GM12878 (cell line): ENCODE results near the gene NAGA. TPM values are rescaled to one million over a fixed set of nuclear protein-coding genes. Genes with fewer than 3 reads are reported as not detected.

Source experiments
- ATAC-seq: fragments of 200-7000 bp; cut with Tn5 transposase; 3 replicates; pipeline ENCODE4 v1.9.1; 2020; ENCODE audit warnings: mild to moderate bottlenecking, moderate library complexity
- BruUV-seq: library from RNA; stranded (reverse); fragments of 400-500 nt; replicated peaks from 2 replicates; lab custom pipeline; 2021; lab: Mats Ljungman, UMichigan
- CTCF ChIA-PET: fragments of 300-600 bp; sonication (Branson Sonifier 250); formaldehyde crosslinking; extraction: SDS; loops from one replicate; lab custom pipeline; 2021; ENCODE audit warnings: inconsistent platforms; lab: Yijun Ruan, JAX
- POLR2A ChIA-PET: fragments of 350-600 bp; formaldehyde crosslinking; extraction: SDS; loops from one replicate; lab custom pipeline; 2021; ENCODE audit warnings: inconsistent platforms; lab: Charles Lee
- RAD21 ChIA-PET: fragments of 300-600 bp; sonication (Branson Sonifier 250); formaldehyde crosslinking; loops from one replicate; lab custom pipeline; 2023; ENCODE audit warnings: antibody characterized with exemption; ENCODE audit not compliant: unreplicated experiment; lab: Charles Lee
- SMC1A ChIA-PET: fragments of 300-600 bp; sonication (Branson Sonifier 250); formaldehyde crosslinking; loops from one replicate; lab custom pipeline; 2023; ENCODE audit not compliant: unreplicated experiment, uncharacterized antibody; lab: Charles Lee
- DNase-seq: peaks from one replicate; pipeline ENCODE4 v3.0.0-alpha.2; 2011; ENCODE audit warnings: low read depth, low spot score
- FAIRE-seq: peaks from 3 replicates; lab custom pipeline; 2011; peaks lifted over from hg19 to GRCh38; lab: Jason Lieb, UNC
- H2AFZ ChIP-seq: 2 replicates; pipeline ENCODE4 v1.6.0; 2011; ENCODE audit warnings: low read depth, low read length, control low read depth; ENCODE audit not compliant: control insufficient read depth
- H3K27ac ChIP-seq: 2 replicates; pipeline ENCODE4 v1.5.1; 2011; ENCODE audit warnings: control low read depth; ENCODE audit not compliant: control insufficient read depth, insufficient read depth
- H3K27me3 ChIP-seq, 2 experiments: replicated peaks in 1 of 2; 2 replicates each; pipeline versions ENCODE4 v1.6.0 to v1.6.1; 2011; ENCODE audit warnings: low read length in 1 of 2; ENCODE audit not compliant: control insufficient read depth in 2 of 2, insufficient read depth in 2 of 2
- H3K36me3 ChIP-seq, 2 experiments: 2 replicates each; pipeline ENCODE4 v1.5.1; 2011; ENCODE audit warnings: low read length in 1 of 2; ENCODE audit not compliant: control insufficient read depth in 2 of 2, insufficient read depth in 2 of 2
- H3K4me1 ChIP-seq: 2 replicates; pipeline ENCODE4 v1.6.1; 2011; ENCODE audit warnings: mild to moderate bottlenecking, low read length, moderate library complexity, mixed read lengths; ENCODE audit not compliant: control insufficient read depth, insufficient read depth
- H3K4me2 ChIP-seq: 2 replicates; pipeline ENCODE4 v1.6.0; 2011; ENCODE audit warnings: control low read depth; ENCODE audit not compliant: control insufficient read depth, insufficient read depth
- H3K4me3 ChIP-seq: fragments of 200-600 bp; sonication (generic); 2 replicates; pipeline ENCODE4 v1.5.1; 2016
- H3K79me2 ChIP-seq: 2 replicates; pipeline ENCODE4 v1.6.0; 2011; ENCODE audit warnings: low read length; ENCODE audit not compliant: control insufficient read depth, insufficient read depth
- H3K9ac ChIP-seq: 2 replicates; pipeline ENCODE4 v1.8.0; 2011; ENCODE audit warnings: low read length, control low read depth, mixed read lengths; ENCODE audit not compliant: control insufficient read depth, insufficient read depth
- H3K9me3 ChIP-seq: replicated peaks from 3 replicates; pipeline ENCODE4 v1.5.1; 2011; ENCODE audit warnings: mild to moderate bottlenecking, low read length; ENCODE audit not compliant: control insufficient read depth, insufficient read depth
- H4K20me1 ChIP-seq: 2 replicates; pipeline ENCODE4 v1.6.0; 2011; ENCODE audit not compliant: control insufficient read depth, insufficient read depth
- CBX5 ChIP-seq: sonication (generic); IDR thresholded peaks from 2 replicates; pipeline ENCODE4 v1.6.1; 2016; ENCODE audit warnings: low read depth, moderate library complexity, mild to moderate bottlenecking, inconsistent platforms
- CUX1 ChIP-seq: IDR thresholded peaks from 2 replicates; pipeline ENCODE4 v1.6.1; 2012; ENCODE audit warnings: improper control_type of control experiment, low read depth, low read length; ENCODE audit not compliant: insufficient replicate concordance
- NFXL1 ChIP-seq: fragments of 450-650 bp; IDR thresholded peaks from 2 replicates; pipeline ENCODE4 v1.6.1; 2017; ENCODE audit warnings: antibody characterized with exemption, mild to moderate bottlenecking, borderline replicate concordance
- NKRF ChIP-seq: fragments of 450-650 bp; conservative IDR thresholded peaks from 2 replicates; pipeline ENCODE4 v1.6.1; 2017; ENCODE audit warnings: mild to moderate bottlenecking, moderate library complexity
- PAX5 ChIP-seq: IDR thresholded peaks from 2 replicates; pipeline ENCODE4 v1.6.1; 2011; ENCODE audit warnings: low read depth, low read length, borderline replicate concordance
- RBBP5 ChIP-seq: fragments of 200-600 bp; sonication (generic); conservative IDR thresholded peaks from 2 replicates; pipeline ENCODE4 v1.6.1; 2016
- SIN3A ChIP-seq: IDR thresholded peaks from 2 replicates; pipeline ENCODE4 v1.6.1; 2012; ENCODE audit warnings: low read depth, low read length, improper control_type of control experiment
- SKIL ChIP-seq: fragments of 450-650 bp; IDR thresholded peaks from 2 replicates; pipeline ENCODE4 v1.6.1; 2017; ENCODE audit warnings: mild to moderate bottlenecking, low read depth, inconsistent platforms; ENCODE audit not compliant: poor library complexity, severe bottlenecking
- ZNF592 ChIP-seq: fragments of 450-650 bp; IDR thresholded peaks from 2 replicates; pipeline ENCODE4 v1.6.1; 2017; ENCODE audit warnings: mild to moderate bottlenecking, moderate library complexity
- WGBS: methylation state at CpG from one replicate; pipeline ENCODE4 v1.1.6; 2016; ENCODE audit warnings: low lambda C conversion rate; ENCODE audit not compliant: insufficient replicate concordance, insufficient coverage; ENCODE audit errors: missing lambda C conversion rate; 5-methylcytosine and 5-hydroxymethylcytosine counted together
- in situ Hi-C: fragments of 300-500 bp; cut with MboI; formaldehyde crosslinking; loops from 9 replicates; pipeline ENCODE4 v1.14.3; 2018; ENCODE audit warnings: mixed read lengths
- intact Hi-C: fragments of 100-400 bp; cut with micrococcal nuclease; formaldehyde crosslinking; loops from one replicate; pipeline ENCODE4 v1.14.2; 2022; ENCODE audit not compliant: unreplicated experiment
- polyA plus RNA-seq, 11 experiments: library from polyadenylated mRNA; depleted of rRNA in 4 of 11; unstranded in 6 of 11; stranded (reverse) in 5 of 11; fragments of >200 nt; fragmentation: Nextera tagmentation in 4 of 11; fragmentation: Illumina TruSeq in 1 of 11; extraction: Ambion mirVana in 4 of 11; extraction: Trizol in 1 of 11; gene quantifications; 1 replicate in 1 of 11; 2 replicates in 10 of 11; pipeline versions ENCODE4 v1.2.1 to v1.2.3, GENCODE V29; 2011 to 2016; ENCODE audit warnings: inconsistent platforms in 2 of 11, missing spikeins in 2 of 11, low read depth in 1 of 11
- total RNA-seq, 4 experiments: library from RNA; depleted of rRNA in 3 of 4; stranded (reverse); fragments of >200 nt in 3 of 4; fragmentation: Illumina TruSeq in 1 of 4; extraction: Trizol in 1 of 4; gene quantifications; 2 replicates each; pipeline versions ENCODE4 v1.2.1 to v1.2.3, GENCODE V29; 2013 to 2021

Gene NAGA
- total and polyA plus RNA-seq, 10 of the 15 experiments (the other 5 are each of a cell fraction or from before 2014, with no cell fraction given), result 9.3 to 46.0 (median 33.2) TPM

GRCh38 chr22:42080287-42080686, 9.7 kb upstream of the NAGA start:
- intact Hi-C loops (no loop called here), in situ Hi-C loops (no loop called here)
- H3K27ac ChIP-seq, result peak overlapping the region; percentile 90
- no peaks in the 10 kb centered on the region for H4K20me1 ChIP-seq
- ChIA-PET SMC1A (interaction anchor here (0.6 to 3.5 kb wide), 8 partner anchors 9 to 606 kb away, joined by 3 to 29 read pairs (median 3); partner anchors contain the start of genes NAGA and NDUFA6), RAD21 (interaction anchor here (0.7 to 3.3 kb wide), 7 partner anchors 9 to 363 kb away, joined by 3 to 32 read pairs (median 4); partner anchors contain the start of gene NDUFA6), CTCF (interaction anchor here (0.7 to 2.1 kb wide), 8 partner anchors 8 to 413 kb away, joined by 3 to 24 read pairs (median 4); partner anchors contain the start of genes NAGA and NDUFA6), POLR2A (interaction anchor here (0.6 to 3.9 kb wide), 10 partner anchors 10 to 360 kb away, joined by 3 to 47 read pairs (median 4); partner anchors contain the start of genes CCDC134, NAGA and NDUFA6)
- H3K9me3 ChIP-seq, result no peaks in the 10 kb centered on the region
- FAIRE-seq (peak; percentile 49), DNase-seq (no peak), ATAC-seq (no peak)
- peaks cover 22% of the 10 kb centered on the region for H3K79me2 ChIP-seq
- no peaks in the 10 kb centered on the region for H3K27me3 ChIP-seq
- peak overlapping the region; percentile 90 for H3K9ac ChIP-seq
- peak overlapping the region; percentile 81 for H3K4me3 ChIP-seq
- no TSS peak for BruUV-seq
- H2AFZ ChIP-seq, result peak overlapping the region; percentile 88
- 1% methylated on average over 14 of the region's 14 CpGs for WGBS
- peaks cover 9% of the 10 kb centered on the region for H3K4me1 ChIP-seq
- peak overlapping the region; percentile 85 for H3K4me2 ChIP-seq
- peaks cover 2 to 9% of the 10 kb centered on the region in 2 experiments for H3K36me3 ChIP-seq
- TF ChIP-seq SKIL (no peak), RBBP5 (no peak), NKRF (peak; percentile 26; the same call in 1 of the 2 replicates), PAX5 (no peak), ZNF592 (no peak), CBX5 (no peak), CUX1 (no peak), NFXL1 (no peak), SIN3A (no peak)
